GM23338 (cell line): ENCODE data around the gene INPP5D. TPM values are rescaled to one million over a fixed set of nuclear protein-coding genes. Genes with fewer than 3 reads are reported as not detected.

ENCODE experiments used
- ATAC-seq: fragments of 200-7000 bp; cut with Tn5 transposase; 3 replicates; pipeline ENCODE4 v1.9.1; 2020
- DNase-seq: peaks from one replicate; pipeline ENCODE4 v3.0.0-alpha.2; 2015; ENCODE audit warnings: low spot score
- H2AFZ ChIP-seq: fragments of 200-600 bp; sonication (generic); 2 replicates; pipeline ENCODE4 v1.8.0; 2016; ENCODE audit warnings: antibody characterized with exemption, mild to moderate bottlenecking, moderate library complexity
- H3F3A ChIP-seq: fragments of 200-600 bp; sonication (generic); replicated peaks from 2 replicates; pipeline ENCODE4 v1.8.0; 2017; ENCODE audit warnings: antibody characterized with exemption, mixed run types, low read depth
- H3K27ac ChIP-seq: fragments of 200-600 bp; sonication (generic); 2 replicates; pipeline ENCODE4 v1.6.1; 2016; ENCODE audit warnings: low read depth
- H3K27me3 ChIP-seq: fragments of 200-600 bp; sonication (generic); 2 replicates; pipeline ENCODE4 v1.8.0; 2016; ENCODE audit warnings: mild to moderate bottlenecking, mixed run types, moderate library complexity; ENCODE audit not compliant: insufficient read depth
- H3K36me3 ChIP-seq: fragments of 200-600 bp; sonication (generic); 2 replicates; pipeline ENCODE4 v1.8.0; 2016; ENCODE audit warnings: mild to moderate bottlenecking; ENCODE audit not compliant: insufficient read depth
- H3K4me1 ChIP-seq: fragments of 200-600 bp; sonication (generic); 2 replicates; pipeline ENCODE4 v1.8.0; 2016; ENCODE audit warnings: mild to moderate bottlenecking, moderate library complexity; ENCODE audit not compliant: insufficient read depth
- H3K4me2 ChIP-seq: fragments of 200-600 bp; sonication (generic); 2 replicates; pipeline ENCODE4 v1.7.1; 2017; ENCODE audit warnings: mixed run types
- H3K4me3 ChIP-seq: fragments of 200-600 bp; sonication (generic); 2 replicates; pipeline ENCODE4 v1.6.1; 2016; ENCODE audit warnings: mixed run types
- H3K79me2 ChIP-seq: fragments of 200-600 bp; sonication (generic); replicated peaks from 2 replicates; pipeline ENCODE4 v1.8.0; 2017; ENCODE audit warnings: mild to moderate bottlenecking; ENCODE audit not compliant: insufficient read depth
- H3K9me2 ChIP-seq: fragments of 200-600 bp; sonication (generic); 2 replicates; pipeline ENCODE4 v1.8.0; 2017; ENCODE audit not compliant: insufficient read depth
- H4K20me1 ChIP-seq: fragments of 200-600 bp; sonication (generic); replicated peaks from 2 replicates; pipeline ENCODE4 v1.8.0; 2017; ENCODE audit warnings: mild to moderate bottlenecking; ENCODE audit not compliant: insufficient read depth
- H3K27ac Mint-ChIP-seq: 2 replicates; pipeline ENCODE4 v1.8.0; 2020; ENCODE audit warnings: inconsistent platforms, mild to moderate bottlenecking, moderate library complexity, mixed read lengths
- H3K27me3 Mint-ChIP-seq: 3 replicates; pipeline ENCODE4 v1.8.0; 2022; ENCODE audit warnings: low read depth, mild to moderate bottlenecking, moderate library complexity, mixed read lengths, inconsistent platforms; ENCODE audit not compliant: insufficient read depth, poor library complexity
- H3K36me3 Mint-ChIP-seq: 3 replicates; pipeline ENCODE4 v1.8.0; 2021; ENCODE audit warnings: low read depth, mild to moderate bottlenecking, inconsistent platforms, moderate library complexity, mixed read lengths
- H3K4me1 Mint-ChIP-seq: 3 replicates; pipeline ENCODE4 v1.8.0; 2020; ENCODE audit warnings: mild to moderate bottlenecking, inconsistent platforms, mixed read lengths
- H3K4me3 Mint-ChIP-seq: 3 replicates; pipeline ENCODE4 v1.8.0; 2021; ENCODE audit warnings: moderate library complexity, mild to moderate bottlenecking, inconsistent platforms, mixed read lengths
- H3K9me3 Mint-ChIP-seq: 3 replicates; pipeline ENCODE4 v1.8.0; 2020; ENCODE audit warnings: moderate library complexity, mild to moderate bottlenecking, inconsistent platforms, mixed read lengths
- CREB1 ChIP-seq: fragments of 250-450 bp; sonication (Bioruptor Pico); IDR thresholded peaks from 2 replicates; pipeline ENCODE4 v1.5.0; 2020; ENCODE audit warnings: low read depth, mild to moderate bottlenecking, moderate library complexity
- CTCF ChIP-seq, 2 experiments: fragments of 200-600 bp in 1 of 2; sonication (generic) in 1 of 2; conservative IDR thresholded peaks; 2 replicates each; pipeline versions ENCODE4 v1.5.1 to v1.6.1; 2016 to 2017; ENCODE audit warnings: antibody characterized with exemption in 2 of 2, low read depth in 2 of 2, mild to moderate bottlenecking in 2 of 2, moderate library complexity in 1 of 2
- EZH2 ChIP-seq: fragments of 200-600 bp; sonication (generic); IDR thresholded peaks from one replicate; pipeline ENCODE4 v1.8.0; 2017; ENCODE audit warnings: antibody characterized with exemption, mild to moderate bottlenecking, low read depth; ENCODE audit not compliant: unreplicated experiment
- EZH2phosphoT487 ChIP-seq: fragments of 200-600 bp; sonication (generic); IDR thresholded peaks from one replicate; pipeline ENCODE4 v1.8.1; 2018; ENCODE audit warnings: antibody characterized with exemption; ENCODE audit not compliant: unreplicated experiment
- JUNB ChIP-seq: IDR thresholded peaks from one replicate; pipeline ENCODE4 v1.6.1; 2016; ENCODE audit warnings: antibody characterized with exemption; ENCODE audit not compliant: unreplicated experiment
- NANOG ChIP-seq: IDR thresholded peaks from 2 replicates; pipeline ENCODE4 v1.6.1; 2016; ENCODE audit warnings: antibody characterized with exemption, borderline replicate concordance
- POLR2AphosphoS5 ChIP-seq: IDR thresholded peaks from 2 replicates; pipeline ENCODE4 v1.6.1; 2016; ENCODE audit warnings: antibody characterized with exemption, low read depth
- STAT1 ChIP-seq: IDR thresholded peaks from one replicate; pipeline ENCODE4 v1.6.1; 2016; ENCODE audit warnings: antibody characterized with exemption; ENCODE audit not compliant: unreplicated experiment
- ZNF114 ChIP-seq: fragments of 250-450 bp; sonication (Bioruptor Pico); IDR thresholded peaks from 2 replicates; pipeline ENCODE4 v1.5.0; 2020; ENCODE audit warnings: mild to moderate bottlenecking, moderate library complexity
- ZNF331 ChIP-seq: fragments of 250-450 bp; sonication (Bioruptor Pico); IDR thresholded peaks from 2 replicates; pipeline ENCODE4 v1.5.0; 2020; ENCODE audit warnings: low read depth, mild to moderate bottlenecking, moderate library complexity
- polyA plus RNA-seq: library from polyadenylated mRNA; unstranded; fragments of >200 nt; fragmentation: Nextera tagmentation; extraction: Ambion mirVana; gene quantifications from 2 replicates; pipeline ENCODE4 v1.2.1, GENCODE V29; 2016
- total RNA-seq: library from RNA; depleted of rRNA; stranded (reverse); fragments of >200 nt; shearing (Covaris generic); gene quantifications from 2 replicates; pipeline ENCODE4 v1.2.3, GENCODE V29; 2014
- TF ChIP-seq, protein P1 (sequence below): IDR thresholded peaks from one replicate; pipeline ENCODE4 v1.6.1; 2018; ENCODE audit warnings: antibody characterized with exemption; ENCODE audit not compliant: unreplicated experiment
- TF ChIP-seq, protein P2 (sequence below): IDR thresholded peaks from 2 replicates; pipeline ENCODE4 v1.6.1; 2016; ENCODE audit warnings: antibody characterized with exemption
- TF ChIP-seq, protein P3 (sequence below): fragments of 250-450 bp; sonication (Bioruptor Pico); IDR thresholded peaks from 2 replicates; pipeline ENCODE4 v1.5.0; 2020; ENCODE audit warnings: mild to moderate bottlenecking, moderate library complexity

INPP5D gene
- total and polyA plus RNA-seq, 2 experiments from 2014 or later: 6.6 to 8.3 TPM

- Histone ChIP-seq H3K36me3 (no peaks in the 10 kb centered on the region), H3K27ac (no peak overlapping the region), H2AFZ (peak overlapping the region; percentile 48; the same call in 1 of the 2 replicates), H3F3A (no peaks in the 10 kb centered on the region), H3K4me1 (peaks cover 3% of the 10 kb centered on the region; the same call in 1 of the 2 replicates), H4K20me1 (no peaks in the 10 kb centered on the region), H3K79me2 (no peaks in the 10 kb centered on the region), H3K9me2 (no peaks in the 10 kb centered on the region; the same call in 1 of the 2 replicates), H3K4me3 (no peak overlapping the region), H3K4me2 (no peak overlapping the region), H3K27me3 (no peaks in the 10 kb centered on the region)
- TF ChIP-seq EZH2: no peak
- TF ChIP-seq, protein P1, sequence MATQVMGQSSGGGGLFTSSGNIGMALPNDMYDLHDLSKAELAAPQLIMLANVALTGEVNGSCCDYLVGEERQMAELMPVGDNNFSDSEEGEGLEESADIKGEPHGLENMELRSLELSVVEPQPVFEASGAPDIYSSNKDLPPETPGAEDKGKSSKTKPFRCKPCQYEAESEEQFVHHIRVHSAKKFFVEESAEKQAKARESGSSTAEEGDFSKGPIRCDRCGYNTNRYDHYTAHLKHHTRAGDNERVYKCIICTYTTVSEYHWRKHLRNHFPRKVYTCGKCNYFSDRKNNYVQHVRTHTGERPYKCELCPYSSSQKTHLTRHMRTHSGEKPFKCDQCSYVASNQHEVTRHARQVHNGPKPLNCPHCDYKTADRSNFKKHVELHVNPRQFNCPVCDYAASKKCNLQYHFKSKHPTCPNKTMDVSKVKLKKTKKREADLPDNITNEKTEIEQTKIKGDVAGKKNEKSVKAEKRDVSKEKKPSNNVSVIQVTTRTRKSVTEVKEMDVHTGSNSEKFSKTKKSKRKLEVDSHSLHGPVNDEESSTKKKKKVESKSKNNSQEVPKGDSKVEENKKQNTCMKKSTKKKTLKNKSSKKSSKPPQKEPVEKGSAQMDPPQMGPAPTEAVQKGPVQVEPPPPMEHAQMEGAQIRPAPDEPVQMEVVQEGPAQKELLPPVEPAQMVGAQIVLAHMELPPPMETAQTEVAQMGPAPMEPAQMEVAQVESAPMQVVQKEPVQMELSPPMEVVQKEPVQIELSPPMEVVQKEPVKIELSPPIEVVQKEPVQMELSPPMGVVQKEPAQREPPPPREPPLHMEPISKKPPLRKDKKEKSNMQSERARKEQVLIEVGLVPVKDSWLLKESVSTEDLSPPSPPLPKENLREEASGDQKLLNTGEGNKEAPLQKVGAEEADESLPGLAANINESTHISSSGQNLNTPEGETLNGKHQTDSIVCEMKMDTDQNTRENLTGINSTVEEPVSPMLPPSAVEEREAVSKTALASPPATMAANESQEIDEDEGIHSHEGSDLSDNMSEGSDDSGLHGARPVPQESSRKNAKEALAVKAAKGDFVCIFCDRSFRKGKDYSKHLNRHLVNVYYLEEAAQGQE: no peak
- TF ChIP-seq, protein P2, sequence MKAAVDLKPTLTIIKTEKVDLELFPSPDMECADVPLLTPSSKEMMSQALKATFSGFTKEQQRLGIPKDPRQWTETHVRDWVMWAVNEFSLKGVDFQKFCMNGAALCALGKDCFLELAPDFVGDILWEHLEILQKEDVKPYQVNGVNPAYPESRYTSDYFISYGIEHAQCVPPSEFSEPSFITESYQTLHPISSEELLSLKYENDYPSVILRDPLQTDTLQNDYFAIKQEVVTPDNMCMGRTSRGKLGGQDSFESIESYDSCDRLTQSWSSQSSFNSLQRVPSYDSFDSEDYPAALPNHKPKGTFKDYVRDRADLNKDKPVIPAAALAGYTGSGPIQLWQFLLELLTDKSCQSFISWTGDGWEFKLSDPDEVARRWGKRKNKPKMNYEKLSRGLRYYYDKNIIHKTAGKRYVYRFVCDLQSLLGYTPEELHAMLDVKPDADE: no peak
- TF ChIP-seq POLR2AphosphoS5: no peak
- TF ChIP-seq, protein P3, sequence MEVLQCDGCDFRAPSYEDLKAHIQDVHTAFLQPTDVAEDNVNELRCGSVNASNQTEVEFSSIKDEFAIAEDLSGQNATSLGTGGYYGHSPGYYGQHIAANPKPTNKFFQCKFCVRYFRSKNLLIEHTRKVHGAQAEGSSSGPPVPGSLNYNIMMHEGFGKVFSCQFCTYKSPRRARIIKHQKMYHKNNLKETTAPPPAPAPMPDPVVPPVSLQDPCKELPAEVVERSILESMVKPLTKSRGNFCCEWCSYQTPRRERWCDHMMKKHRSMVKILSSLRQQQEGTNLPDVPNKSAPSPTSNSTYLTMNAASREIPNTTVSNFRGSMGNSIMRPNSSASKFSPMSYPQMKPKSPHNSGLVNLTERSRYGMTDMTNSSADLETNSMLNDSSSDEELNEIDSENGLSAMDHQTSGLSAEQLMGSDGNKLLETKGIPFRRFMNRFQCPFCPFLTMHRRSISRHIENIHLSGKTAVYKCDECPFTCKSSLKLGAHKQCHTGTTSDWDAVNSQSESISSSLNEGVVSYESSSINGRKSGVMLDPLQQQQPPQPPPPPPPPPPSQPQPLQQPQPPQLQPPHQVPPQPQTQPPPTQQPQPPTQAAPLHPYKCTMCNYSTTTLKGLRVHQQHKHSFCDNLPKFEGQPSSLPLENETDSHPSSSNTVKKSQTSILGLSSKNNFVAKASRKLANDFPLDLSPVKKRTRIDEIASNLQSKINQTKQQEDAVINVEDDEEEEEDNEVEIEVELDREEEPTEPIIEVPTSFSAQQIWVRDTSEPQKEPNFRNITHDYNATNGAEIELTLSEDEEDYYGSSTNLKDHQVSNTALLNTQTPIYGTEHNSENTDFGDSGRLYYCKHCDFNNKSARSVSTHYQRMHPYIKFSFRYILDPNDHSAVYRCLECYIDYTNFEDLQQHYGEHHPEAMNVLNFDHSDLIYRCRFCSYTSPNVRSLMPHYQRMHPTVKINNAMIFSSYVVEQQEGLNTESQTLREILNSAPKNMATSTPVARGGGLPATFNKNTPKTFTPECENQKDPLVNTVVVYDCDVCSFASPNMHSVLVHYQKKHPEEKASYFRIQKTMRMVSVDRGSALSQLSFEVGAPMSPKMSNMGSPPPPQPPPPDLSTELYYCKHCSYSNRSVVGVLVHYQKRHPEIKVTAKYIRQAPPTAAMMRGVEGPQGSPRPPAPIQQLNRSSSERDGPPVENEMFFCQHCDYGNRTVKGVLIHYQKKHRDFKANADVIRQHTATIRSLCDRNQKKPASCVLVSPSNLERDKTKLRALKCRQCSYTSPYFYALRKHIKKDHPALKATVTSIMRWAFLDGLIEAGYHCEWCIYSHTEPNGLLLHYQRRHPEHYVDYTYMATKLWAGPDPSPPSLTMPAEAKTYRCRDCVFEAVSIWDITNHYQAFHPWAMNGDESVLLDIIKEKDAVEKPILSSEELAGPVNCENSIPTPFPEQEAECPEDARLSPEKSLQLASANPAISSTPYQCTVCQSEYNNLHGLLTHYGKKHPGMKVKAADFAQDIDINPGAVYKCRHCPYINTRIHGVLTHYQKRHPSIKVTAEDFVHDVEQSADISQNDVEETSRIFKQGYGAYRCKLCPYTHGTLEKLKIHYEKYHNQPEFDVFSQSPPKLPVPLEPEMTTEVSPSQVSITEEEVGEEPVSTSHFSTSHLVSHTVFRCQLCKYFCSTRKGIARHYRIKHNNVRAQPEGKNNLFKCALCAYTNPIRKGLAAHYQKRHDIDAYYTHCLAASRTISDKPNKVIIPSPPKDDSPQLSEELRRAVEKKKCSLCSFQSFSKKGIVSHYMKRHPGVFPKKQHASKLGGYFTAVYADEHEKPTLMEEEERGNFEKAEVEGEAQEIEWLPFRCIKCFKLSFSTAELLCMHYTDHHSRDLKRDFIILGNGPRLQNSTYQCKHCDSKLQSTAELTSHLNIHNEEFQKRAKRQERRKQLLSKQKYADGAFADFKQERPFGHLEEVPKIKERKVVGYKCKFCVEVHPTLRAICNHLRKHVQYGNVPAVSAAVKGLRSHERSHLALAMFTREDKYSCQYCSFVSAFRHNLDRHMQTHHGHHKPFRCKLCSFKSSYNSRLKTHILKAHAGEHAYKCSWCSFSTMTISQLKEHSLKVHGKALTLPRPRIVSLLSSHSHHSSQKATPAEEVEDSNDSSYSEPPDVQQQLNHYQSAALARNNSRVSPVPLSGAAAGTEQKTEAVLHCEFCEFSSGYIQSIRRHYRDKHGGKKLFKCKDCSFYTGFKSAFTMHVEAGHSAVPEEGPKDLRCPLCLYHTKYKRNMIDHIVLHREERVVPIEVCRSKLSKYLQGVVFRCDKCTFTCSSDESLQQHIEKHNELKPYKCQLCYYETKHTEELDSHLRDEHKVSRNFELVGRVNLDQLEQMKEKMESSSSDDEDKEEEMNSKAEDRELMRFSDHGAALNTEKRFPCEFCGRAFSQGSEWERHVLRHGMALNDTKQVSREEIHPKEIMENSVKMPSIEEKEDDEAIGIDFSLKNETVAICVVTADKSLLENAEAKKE: no peak
- TF ChIP-seq CTCF (conservative IDR thresholded peaks at IDR 0.05; ENCODE audit: low read depth in 2 of 2): no peak
- TF ChIP-seq ZNF331 (CRISPR knock-in tag): no peak
- no peak for TF ChIP-seq CREB1 (CRISPR knock-in tag)
- no peak for TF ChIP-seq STAT1
- TF ChIP-seq ZNF114: no peak
- no peak for TF ChIP-seq NANOG
- TF ChIP-seq JUNB: no peak
- no peak for TF ChIP-seq EZH2phosphoT487
- no peak for ATAC-seq
- Mint-ChIP-seq H3K36me3 (peaks cover 5% of the 10 kb centered on the region; the same call in 1 of the 3 replicates), H3K4me1 (peaks cover 14% of the 10 kb centered on the region), H3K27ac (peak overlapping the region; percentile 79; the same call in 1 of the 2 replicates), H3K27me3 (no peaks in the 10 kb centered on the region), H3K4me3 (no peak overlapping the region), H3K9me3 (peaks cover 3% of the 10 kb centered on the region; the same call in 1 of the 3 replicates)
- no peak for DNase-seq
These were observed 69.9 kb downstream of the INPP5D start for GRCh38 chr2:233130024-233130423.
